Measurements from ENCODE around the gene PSMA3. TPM values are rescaled to one million over a fixed set of nuclear protein-coding genes. Genes with fewer than 3 reads are reported as not detected.

The PSMA3 gene
- polyA plus RNA-seq, 5 donors, result 133 to 194 (median 162) TPM

DNA sequence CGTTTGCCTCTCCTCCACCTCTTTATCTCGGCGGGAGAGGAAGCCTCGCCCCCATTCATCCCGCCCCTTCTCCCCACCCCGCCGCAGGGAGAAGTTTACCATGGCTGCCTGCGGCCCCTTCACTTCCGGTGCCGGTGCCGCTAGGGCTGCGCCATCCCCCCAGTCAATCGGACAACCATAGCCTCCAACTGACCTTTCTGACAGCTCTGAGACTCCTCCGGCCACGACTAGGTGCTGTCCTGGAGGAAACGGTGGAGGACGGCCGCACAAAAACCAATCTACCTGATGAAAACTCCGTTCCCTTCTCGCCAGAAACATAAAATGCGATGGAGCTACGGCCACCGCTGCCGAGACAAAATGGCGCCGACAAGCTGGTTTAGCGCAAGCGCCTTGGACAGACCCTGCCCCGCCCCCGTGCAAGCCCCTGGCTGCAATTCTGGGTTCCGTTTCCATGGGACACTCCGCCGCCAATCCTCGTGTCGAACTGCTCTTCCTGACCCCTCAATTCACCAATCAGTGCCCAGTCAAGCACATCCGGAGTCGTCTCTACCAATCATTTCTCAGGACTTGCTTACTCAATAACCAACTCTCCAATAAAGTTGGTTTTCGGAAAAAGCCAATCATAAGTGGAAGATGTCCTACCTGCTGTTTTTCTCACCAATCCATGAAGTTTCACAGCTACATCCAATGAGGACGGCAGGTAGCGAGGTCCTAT lies 53.3 kb downstream of the PSMA3 start:
- peak; percentile 99 to 100 for DNase-seq

DNA sequence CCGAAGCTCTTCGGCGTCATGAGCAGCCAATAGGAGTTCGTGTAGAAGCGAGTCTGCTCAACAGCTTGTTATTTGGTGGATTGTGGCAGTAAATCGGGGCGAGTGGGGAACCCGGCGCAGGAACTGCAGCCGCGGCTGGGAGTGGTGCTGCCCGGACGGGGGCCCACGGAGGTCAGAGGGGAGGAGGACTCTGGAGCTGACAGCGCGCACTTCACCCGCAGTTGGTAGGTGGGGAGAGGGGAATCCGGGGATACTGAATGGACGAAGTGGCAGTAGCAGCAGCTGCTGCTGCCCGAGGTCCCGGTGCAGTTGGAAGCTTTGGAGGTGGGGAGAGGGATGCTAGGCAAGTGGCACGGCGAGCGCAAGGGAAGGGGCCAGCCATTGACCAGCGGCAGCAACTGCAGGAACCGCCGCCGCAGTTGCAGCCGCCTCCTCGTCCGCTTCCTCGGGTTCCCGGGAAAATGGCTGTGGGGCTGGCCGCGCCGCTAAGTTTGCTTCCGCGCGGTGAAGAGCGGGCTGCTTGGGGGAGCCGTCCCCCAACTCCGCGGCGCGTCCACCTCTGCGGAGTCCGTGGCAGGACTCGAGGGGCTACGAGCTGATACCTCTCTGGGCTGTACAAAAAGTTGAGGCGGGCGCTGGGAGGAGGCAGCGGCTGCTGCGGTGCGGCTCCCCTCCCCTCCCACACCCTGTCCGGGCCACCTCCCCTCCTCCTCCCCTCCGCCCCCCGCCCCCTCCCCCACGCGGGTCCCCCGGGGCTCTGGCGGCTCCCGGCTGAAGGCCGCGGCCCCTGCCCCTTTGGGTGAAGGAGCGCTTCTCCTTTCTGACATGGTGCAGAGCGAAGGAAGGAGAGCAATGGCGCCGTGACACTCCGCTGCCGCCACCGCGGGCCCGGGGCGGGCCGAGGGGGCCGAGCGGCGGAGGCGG lies 54.1 kb downstream of the PSMA3 start, which contains the start of gene ARID4A:
ARID4A (plus strand) TSS at position 79 of the 924 bp plus-strand sequence. CDS start 1,300 bp downstream, outside the sequence.
- DNase-seq, result peak; percentile 38 to 59

DNA sequence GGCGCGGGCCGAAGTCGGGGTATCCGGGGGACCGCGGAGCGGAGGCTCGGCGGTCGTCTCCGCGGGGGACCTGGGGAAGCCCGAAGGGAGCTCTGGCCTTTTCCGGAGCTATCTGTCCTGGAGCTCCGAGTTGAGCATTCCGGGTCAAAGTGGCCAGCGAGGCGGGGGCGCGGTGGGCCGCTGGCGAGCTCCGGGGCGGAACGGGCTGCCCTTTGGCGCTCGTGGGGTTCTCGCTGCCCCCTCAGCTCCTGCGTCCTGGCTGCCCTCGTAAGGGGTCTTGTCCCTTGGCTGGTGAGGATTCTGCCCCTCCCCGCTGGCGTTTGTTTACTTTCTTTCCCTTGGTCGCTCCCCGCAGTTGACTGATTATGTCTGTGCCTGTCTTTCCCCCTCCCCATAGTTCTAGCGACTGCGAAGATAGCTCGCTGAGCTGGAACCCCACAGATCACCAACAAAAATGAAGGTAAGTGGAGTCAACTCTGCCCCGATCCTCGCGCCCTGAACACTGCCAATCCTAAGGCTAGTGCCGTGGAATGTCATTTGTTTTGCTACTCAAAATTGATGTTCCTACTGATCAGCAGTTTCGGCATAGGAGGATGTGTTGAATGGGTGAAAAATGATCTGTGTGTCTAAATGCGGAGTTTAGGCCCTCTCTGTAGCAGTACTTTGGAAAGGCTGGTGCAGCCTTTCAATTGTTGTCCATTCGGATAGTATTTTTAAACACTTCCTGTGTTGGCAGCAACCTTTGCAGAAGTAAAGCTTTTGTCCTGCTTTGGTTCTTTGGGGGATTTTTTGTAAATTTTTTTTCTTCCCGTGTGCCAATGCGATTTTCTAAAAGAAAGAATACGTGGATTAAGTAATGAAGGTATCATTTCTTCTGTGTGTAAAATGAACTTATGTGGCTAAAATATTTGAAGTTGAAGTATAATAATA lies 55.0 kb downstream of the PSMA3 start:
- peak; percentile 41 to 50 for DNase-seq

DNA sequence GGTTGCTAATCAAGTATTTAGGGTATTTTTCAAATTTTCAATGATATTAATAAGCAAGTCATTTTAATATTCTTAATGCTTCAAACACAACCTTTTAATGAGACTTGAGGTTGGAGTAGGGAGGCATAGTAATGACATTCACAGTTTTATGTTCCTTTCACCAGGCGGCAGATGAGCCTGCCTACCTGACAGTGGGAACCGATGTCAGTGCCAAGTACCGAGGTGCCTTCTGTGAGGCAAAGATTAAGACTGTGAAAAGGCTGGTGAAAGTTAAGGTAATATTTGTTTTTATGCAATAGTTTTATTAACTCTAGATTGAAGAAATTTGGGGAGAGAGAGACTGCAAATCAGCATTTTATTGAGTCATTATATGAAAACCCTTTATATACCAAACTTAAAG lies 56.8 kb downstream of the PSMA3 start:
- no peak for DNase-seq

DNA sequence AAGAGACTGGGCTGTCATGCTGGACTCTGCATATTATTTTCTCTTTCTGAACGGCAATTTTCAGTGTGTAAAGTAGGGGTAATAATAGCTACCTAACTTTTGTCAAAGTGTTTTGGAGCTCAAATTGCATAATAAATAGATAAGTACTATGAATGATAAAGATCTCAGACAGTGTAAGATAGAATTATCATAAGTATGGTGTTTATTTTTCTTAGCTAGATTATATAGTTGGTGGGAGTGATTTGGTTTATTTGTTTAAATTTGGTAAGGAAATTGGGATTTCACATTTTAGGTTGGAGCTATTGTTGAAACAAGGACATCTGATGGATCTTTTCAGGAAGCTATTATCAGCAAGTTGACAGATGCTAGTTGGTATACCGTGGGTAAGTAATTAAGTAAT lies 61.1 kb downstream of the PSMA3 start:
- no peak for DNase-seq

DNA sequence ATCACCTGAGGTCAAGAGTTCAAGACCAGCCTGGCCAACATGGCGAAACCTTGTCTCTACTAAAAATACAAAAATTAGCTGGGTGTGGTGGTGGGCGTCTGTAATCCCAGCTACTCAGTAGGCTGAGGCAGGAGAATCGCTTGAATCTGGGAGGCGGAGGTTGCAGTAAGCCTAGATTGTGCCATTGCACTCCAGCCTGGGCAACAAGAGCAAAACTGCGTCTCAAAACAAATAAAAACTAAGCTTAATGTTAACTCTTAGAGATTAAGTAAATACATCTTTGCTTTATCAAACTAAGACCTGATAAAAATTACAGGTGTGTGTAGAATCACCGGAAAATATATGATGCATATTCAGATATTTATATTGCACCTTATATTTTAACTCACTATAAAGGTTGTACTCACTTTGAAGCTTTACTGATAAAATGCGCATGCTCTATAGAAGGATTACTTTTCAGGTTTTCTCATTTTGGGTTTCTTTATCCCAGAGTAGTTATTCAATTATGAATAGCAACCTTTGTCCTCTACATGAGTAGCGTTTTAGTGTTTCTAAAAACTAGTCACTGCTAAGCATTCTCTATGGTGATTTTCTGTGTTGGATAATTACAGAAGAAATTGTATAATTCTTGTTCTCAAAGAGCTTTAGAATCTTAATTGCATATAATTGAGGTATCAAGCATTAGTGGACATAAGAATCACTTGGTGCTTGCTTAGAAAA lies 63.1 kb downstream of the PSMA3 start:
- DNase-seq, result no peak

DNA sequence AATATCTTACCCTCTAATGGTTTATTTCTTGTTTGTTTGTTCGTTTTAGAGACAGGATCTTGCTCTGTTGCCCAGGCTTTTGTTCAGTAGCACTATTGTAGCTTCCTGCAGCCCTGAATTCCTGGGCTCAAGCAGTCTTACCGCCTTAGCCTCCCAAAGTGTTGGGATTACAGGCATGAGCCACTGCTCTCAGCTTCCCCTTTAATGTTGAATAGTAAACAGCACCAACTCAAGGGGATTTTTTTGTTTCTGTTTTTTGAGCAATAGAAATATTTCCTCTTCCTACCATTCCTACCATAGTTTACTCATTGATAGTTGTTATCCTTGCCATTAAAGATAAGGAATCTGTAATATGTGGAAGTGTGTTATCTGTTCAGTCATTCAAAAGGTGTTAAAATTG lies 64.4 kb downstream of the PSMA3 start:
- DNase-seq, result no peak

DNA sequence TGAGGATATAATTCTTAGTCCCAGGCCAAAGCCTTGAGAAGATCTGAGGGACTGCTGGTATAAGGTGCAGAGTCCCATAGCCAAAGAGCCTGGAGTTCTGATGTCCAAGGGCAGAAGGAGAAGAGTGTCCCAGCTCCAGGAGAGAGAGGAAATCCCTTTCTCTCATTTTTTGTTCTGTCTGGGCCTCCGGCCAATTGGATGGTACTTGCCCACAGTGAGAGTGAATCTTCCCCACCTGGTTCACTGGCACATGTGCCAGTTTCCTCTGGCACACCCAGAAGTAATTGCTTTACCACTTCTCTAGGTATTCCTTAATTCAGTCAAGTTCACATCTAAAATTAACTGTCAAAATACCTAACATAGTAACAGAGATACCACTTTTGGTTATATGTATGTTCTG lies 69.1 kb downstream of the PSMA3 start:
- DNase-seq, result no peak

DNA sequence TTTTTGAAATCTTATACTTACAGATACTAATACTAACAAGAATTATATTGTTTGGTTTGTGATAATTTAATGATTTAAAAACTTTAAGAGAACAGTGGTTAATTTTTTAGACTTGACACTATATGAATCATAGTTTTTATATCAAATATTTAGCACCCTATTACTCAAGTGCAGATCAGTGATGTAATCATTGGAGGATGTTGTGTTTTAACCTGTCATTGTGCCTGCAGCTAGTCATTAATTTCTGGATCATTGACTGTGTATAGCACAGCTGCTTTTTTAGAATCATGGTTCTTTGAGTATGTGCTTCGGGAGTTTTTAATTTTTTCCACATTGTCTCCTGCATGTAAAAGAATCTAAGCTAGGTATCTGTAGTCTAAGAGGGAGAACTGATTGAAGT lies 71.0 kb downstream of the PSMA3 start:
- DNase-seq, result no peak

Other genes starting within 250 kb of the PSMA3 start
- 10 to 100 TPM in 4 of 5 donors, 1 to 10 TPM in 1; 8.5 to 17.7 (median 15.5) TPM for gene ARMH4, start 92.6 kb upstream of the PSMA3 start, polyA plus RNA-seq (ENCODE audit: insufficient read depth in 1 of 5, insufficient read length in 5 of 5, low replicate concordance in 1 of 5)
- gene ACTR10, start 44.7 kb upstream of the PSMA3 start, polyA plus RNA-seq (ENCODE audit: insufficient read depth in 1 of 5, insufficient read length in 5 of 5, low replicate concordance in 1 of 5), result 100 to 1,000 TPM in 4 of 5 donors, 10 to 100 TPM in 1; 98.6 to 118 (median 102) TPM
- gene ARID4A, start 53.7 kb downstream of the PSMA3 start, polyA plus RNA-seq (ENCODE audit: insufficient read depth in 1 of 5, insufficient read length in 5 of 5, low replicate concordance in 1 of 5), result 10 to 100 TPM; 22.3 to 51.5 (median 42.8) TPM
- 1 to 10 TPM in 2 of 5 donors, under 1 TPM in 3; 0.55 to 1.9 (median 0.64) TPM for gene TOMM20L, start 151.1 kb downstream of the PSMA3 start, polyA plus RNA-seq (ENCODE audit: insufficient read depth in 1 of 5, insufficient read length in 5 of 5, low replicate concordance in 1 of 5)
- gene TIMM9, start 182.7 kb downstream of the PSMA3 start, polyA plus RNA-seq (ENCODE audit: insufficient read depth in 1 of 5, insufficient read length in 5 of 5, low replicate concordance in 1 of 5), result 10 to 100 TPM; 67.5 to 80.4 (median 76.7) TPM
- gene KIAA0586, start 182.9 kb downstream of the PSMA3 start, polyA plus RNA-seq (ENCODE audit: insufficient read depth in 1 of 5, insufficient read length in 5 of 5, low replicate concordance in 1 of 5), result 10 to 100 TPM; 16.3 to 26.6 (median 23.8) TPM

Measured in right lung (tissue), 5 donors.